HepG2 (cell line): ENCODE measurements around the gene ARL4D. TPM values are rescaled to one million over a fixed set of nuclear protein-coding genes. Genes with fewer than 3 reads are reported as not detected.
A peak's percentile ranks its signal among the peaks of the same experiment; 100 is the strongest.

ENCODE experiments used
- ATAC-seq: fragments of 200-7000 bp; cut with Tn5 transposase; 3 replicates; pipeline ENCODE4 v1.9.1; 2020; ENCODE audit warnings: mild to moderate bottlenecking, moderate library complexity
- BruUV-seq: library from RNA; stranded (reverse); fragments of 400-500 nt; replicated peaks from 2 replicates; lab custom pipeline; 2021; lab: Mats Ljungman, UMichigan
- CTCF ChIA-PET: fragments of 300-600 bp; formaldehyde crosslinking; extraction: SDS; loops from one replicate; lab custom pipeline; 2021; ENCODE audit warnings: low total read pairs, inconsistent platforms, low intra/inter-chr PET ratio; lab: Yijun Ruan, JAX
- POLR2A ChIA-PET: fragments of 350-600 bp; sonication (Branson Sonifier 250); formaldehyde crosslinking; loops from one replicate; lab custom pipeline; 2020; ENCODE audit warnings: antibody characterized with exemption, inconsistent platforms; lab: Yijun Ruan, JAX
- DNase-seq: peaks from one replicate; pipeline ENCODE4 v3.0.0-alpha.2; 2015; ENCODE audit warnings: low spot score
- FAIRE-seq: peaks from 3 replicates; lab custom pipeline; 2011; peaks lifted over from hg19 to GRCh38; lab: Jason Lieb, UNC
- H2AFZ ChIP-seq: one replicate; pipeline ENCODE4 v1.6.1; 2011; ENCODE audit warnings: low read length, inconsistent platforms
- H3K27ac ChIP-seq: fragments of 300-600 bp; 3 replicates; pipeline ENCODE4 v1.8.0; 2011; ENCODE audit warnings: mixed run types, mild to moderate bottlenecking, mixed read lengths, low read length, inconsistent platforms; ENCODE audit not compliant: insufficient read depth; ENCODE audit errors: extremely low read length
- H3K27me3 ChIP-seq, 2 experiments: fragments of 200-600 bp in 1 of 2; 2 replicates in 1 of 2; 3 replicates in 1 of 2; pipeline versions ENCODE4 v1.6.0 to v1.8.0; 2011; ENCODE audit warnings: low read length in 2 of 2, mild to moderate bottlenecking in 2 of 2, moderate library complexity in 2 of 2, inconsistent platforms in 1 of 2; ENCODE audit not compliant: insufficient read depth in 2 of 2, control insufficient read depth in 1 of 2
- H3K36me3 ChIP-seq, 2 experiments: fragments of 200-600 bp in 1 of 2; replicated peaks in 1 of 2; 2 replicates in 1 of 2; 3 replicates in 1 of 2; pipeline versions ENCODE4 v1.5.1 to v1.8.0; 2011; ENCODE audit warnings: low read length in 2 of 2, inconsistent platforms in 1 of 2; ENCODE audit not compliant: insufficient read depth in 2 of 2, control insufficient read depth in 1 of 2
- H3K4me1 ChIP-seq: 2 replicates; pipeline ENCODE4 v1.5.1; 2012; ENCODE audit warnings: low read length, inconsistent platforms; ENCODE audit not compliant: insufficient read depth
- H3K4me2 ChIP-seq: 2 replicates; pipeline ENCODE4 v1.6.0; 2011; ENCODE audit warnings: low read depth, low read length, inconsistent platforms
- H3K4me3 ChIP-seq, 3 experiments: fragments of 200-600 bp in 1 of 3; sonication (generic), shearing (Covaris generic) in 1 of 3; replicated peaks in 1 of 3; 2 replicates each; pipeline ENCODE4 v1.5.1; 2011 to 2016; ENCODE audit warnings: low read length in 3 of 3, inconsistent platforms in 2 of 3, low read depth in 2 of 3, mild to moderate bottlenecking in 2 of 3, control low read depth in 1 of 3, mixed read lengths in 1 of 3; ENCODE audit not compliant: insufficient read depth in 1 of 3
- H3K79me2 ChIP-seq: one replicate; pipeline ENCODE4 v1.6.1; 2011; ENCODE audit warnings: low read length, inconsistent platforms; ENCODE audit not compliant: insufficient read depth
- H3K9ac ChIP-seq: 2 replicates; pipeline ENCODE4 v1.6.0; 2011; ENCODE audit warnings: mild to moderate bottlenecking, low read depth, low read length, inconsistent platforms; ENCODE audit not compliant: insufficient read depth
- H3K9me3 ChIP-seq: 2 replicates; pipeline ENCODE4 v1.5.1; 2012; ENCODE audit warnings: mild to moderate bottlenecking, low read length
- H4K20me1 ChIP-seq: 2 replicates; pipeline ENCODE4 v1.6.0; 2011; ENCODE audit warnings: inconsistent platforms, mild to moderate bottlenecking, low read length, moderate library complexity; ENCODE audit not compliant: insufficient read depth
- BCL6 ChIP-seq: IDR thresholded peaks from 2 replicates; pipeline ENCODE4 v1.6.1; 2016; ENCODE audit warnings: missing genetic modification reagents, missing compliant biosample characterization
- CBX1 ChIP-seq: IDR thresholded peaks from one replicate; pipeline ENCODE4 v1.6.1; 2016; ENCODE audit warnings: antibody characterized with exemption, low read depth
- FOXO1 ChIP-seq: sonication (generic); formaldehyde crosslinking; IDR thresholded peaks from 2 replicates; pipeline ENCODE4 v1.4.0; 2020; ENCODE audit warnings: missing genetic modification reagents
- GPN1 ChIP-seq: sonication (generic); formaldehyde crosslinking; IDR thresholded peaks from 2 replicates; pipeline ENCODE4 v1.5.1; 2020; ENCODE audit warnings: missing genetic modification reagents, borderline replicate concordance
- HNRNPH1 ChIP-seq: fragments of 200-400 bp; formaldehyde crosslinking; optimal IDR thresholded peaks from 2 replicates; pipeline ENCODE3; 2017; ENCODE audit warnings: mild to moderate bottlenecking, low read depth, low read length
- MAF1 ChIP-seq: sonication (generic); formaldehyde crosslinking; IDR thresholded peaks from 2 replicates; pipeline ENCODE4 v1.5.0; 2020; ENCODE audit warnings: missing genetic modification reagents, borderline replicate concordance
- PCBP2 ChIP-seq: fragments of 200-400 bp; formaldehyde crosslinking; optimal IDR thresholded peaks from 2 replicates; pipeline ENCODE3; 2018; ENCODE audit warnings: low read length, low read depth; ENCODE audit not compliant: poor library complexity, severe bottlenecking
- SATB2 ChIP-seq: sonication (generic); formaldehyde crosslinking; IDR thresholded peaks from 2 replicates; pipeline ENCODE4 v1.5.0; 2020; ENCODE audit warnings: missing genetic modification reagents
- SMARCC2 ChIP-seq: fragments of 450-650 bp; IDR thresholded peaks from 2 replicates; pipeline ENCODE4 v1.6.1; 2017; ENCODE audit warnings: antibody characterized with exemption, mild to moderate bottlenecking
- SRY ChIP-seq: sonication (generic); formaldehyde crosslinking; IDR thresholded peaks from 2 replicates; pipeline ENCODE4 v1.8.0; 2022; ENCODE audit warnings: mild to moderate bottlenecking, missing genetic modification reagents
- ZBTB38 ChIP-seq: sonication (generic); formaldehyde crosslinking; IDR thresholded peaks from 2 replicates; pipeline ENCODE4 v1.5.1; 2020; ENCODE audit warnings: mild to moderate bottlenecking, missing genetic modification reagents
- ZSCAN5A ChIP-seq: sonication (generic); formaldehyde crosslinking; IDR thresholded peaks from 2 replicates; pipeline ENCODE4 v1.8.0; 2022; ENCODE audit warnings: mild to moderate bottlenecking, missing genetic modification reagents, borderline replicate concordance
- WGBS: methylation state at CpG from one replicate; pipeline ENCODE4 v1.1.6; 2017; ENCODE audit warnings: low lambda C conversion rate; 5-methylcytosine and 5-hydroxymethylcytosine counted together
- in situ Hi-C: cut with HindIII; loops from 2 replicates; pipeline ENCODE4 v1.10.0; 2017; ENCODE audit warnings: low pct_unique_long_range_greater_than_20kb; ENCODE audit not compliant: extremely low pct_ligation_motif_present
- intact Hi-C: fragments of 100-400 bp; cut with micrococcal nuclease; formaldehyde crosslinking; loops from one replicate; pipeline ENCODE4 v1.10.0; 2022; ENCODE audit not compliant: unreplicated experiment
- polyA plus RNA-seq, 8 experiments: library from polyadenylated mRNA; depleted of rRNA in 3 of 8; stranded (reverse) in 7 of 8; unstranded in 1 of 8; fragments of >200 nt; fragmentation: Illumina TruSeq in 4 of 8; extraction: Trizol in 4 of 8; gene quantifications; 2 replicates each; pipeline versions ENCODE4 v1.2.1 to v1.2.3, GENCODE V29; 2011 to 2016; ENCODE audit warnings: low read depth in 4 of 8, missing spikeins in 1 of 8, mixed read lengths in 1 of 8; ENCODE audit not compliant: insufficient read depth in 1 of 8
- total RNA-seq, 5 experiments: library from RNA; depleted of rRNA; stranded (reverse); fragments of >200 nt; fragmentation: Illumina TruSeq; extraction: Trizol; gene quantifications; 2 replicates each; pipeline ENCODE4 v1.2.3, GENCODE V29; 2016; ENCODE audit warnings: low read depth in 1 of 5
- TF ChIP-seq, protein P1 (sequence below): sonication (generic); formaldehyde crosslinking; IDR thresholded peaks from 2 replicates; pipeline ENCODE4 v1.9.0; 2021; ENCODE audit warnings: missing genetic modification reagents, borderline replicate concordance
- TF ChIP-seq, protein P2 (sequence below): IDR thresholded peaks from 2 replicates; pipeline ENCODE4 v1.6.1; 2012; ENCODE audit warnings: low read depth, low read length, improper control_type of control experiment

Gene ARL4D
- total and polyA plus RNA-seq, 2 of the 13 experiments (the other 11 are each of a cell fraction or from before 2014, with no cell fraction given), result 9.0 to 25.9 TPM

DNA sequence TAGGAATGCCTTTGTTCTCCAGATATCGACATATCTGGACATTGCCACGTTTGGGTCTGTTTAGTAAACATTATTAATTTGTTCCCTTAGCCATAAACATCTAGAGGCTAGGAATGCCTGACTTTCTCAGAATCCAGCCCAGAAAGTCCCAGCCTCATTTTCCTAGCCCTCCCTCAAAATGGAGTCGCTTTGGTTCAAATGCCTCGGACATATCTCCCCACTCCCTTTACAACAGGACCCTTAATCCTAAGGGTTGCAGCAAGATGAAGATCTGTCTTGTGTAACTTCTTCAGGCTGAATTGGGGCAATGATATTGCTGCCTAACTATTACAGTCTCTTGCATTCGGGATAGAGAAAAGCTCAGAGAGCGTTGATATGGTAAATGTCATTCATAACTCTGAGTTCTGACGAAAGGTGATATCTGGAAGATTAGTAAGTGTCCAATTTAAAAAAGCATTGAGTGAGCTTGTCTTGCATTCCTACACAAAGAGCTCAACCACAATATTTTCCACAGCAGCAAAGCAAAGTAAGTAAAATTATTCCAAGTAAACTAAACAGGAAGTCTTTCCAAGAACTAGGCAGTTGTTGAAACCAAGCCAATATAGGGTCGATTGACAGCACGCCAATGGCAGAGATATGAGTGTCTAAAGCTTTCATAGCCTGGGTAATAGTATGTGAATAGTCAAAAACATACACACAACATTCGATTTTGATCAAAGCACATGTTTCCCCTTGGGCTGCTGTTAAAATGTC lies 46.0 kb upstream of the ARL4D start:
- Histone ChIP-seq H3K9me3 (peaks cover 28% of the 10 kb centered on the region), H4K20me1 (no peaks in the 10 kb centered on the region), H3K9ac (no peak overlapping the region), H3K27ac (no peak overlapping the region), H3K36me3 (peaks cover 0 to 4% of the 10 kb centered on the region in 2 experiments; a peak in 2 of 5 replicates), H3K4me3 (no peak overlapping the region), H3K4me1 (no peaks in the 10 kb centered on the region), H2AFZ (no peak overlapping the region), H3K79me2 (peaks cover 31% of the 10 kb centered on the region), H3K4me2 (no peak overlapping the region), H3K27me3 (no peaks in the 10 kb centered on the region)
- intact Hi-C loops, result no loop called here
- no peak for FAIRE-seq
- 0 out of 2 replicates have a peak, but pooled peaks have one; percentile 33 for TF ChIP-seq BCL6 (CRISPR knock-in tag)
- TF ChIP-seq, protein P1, sequence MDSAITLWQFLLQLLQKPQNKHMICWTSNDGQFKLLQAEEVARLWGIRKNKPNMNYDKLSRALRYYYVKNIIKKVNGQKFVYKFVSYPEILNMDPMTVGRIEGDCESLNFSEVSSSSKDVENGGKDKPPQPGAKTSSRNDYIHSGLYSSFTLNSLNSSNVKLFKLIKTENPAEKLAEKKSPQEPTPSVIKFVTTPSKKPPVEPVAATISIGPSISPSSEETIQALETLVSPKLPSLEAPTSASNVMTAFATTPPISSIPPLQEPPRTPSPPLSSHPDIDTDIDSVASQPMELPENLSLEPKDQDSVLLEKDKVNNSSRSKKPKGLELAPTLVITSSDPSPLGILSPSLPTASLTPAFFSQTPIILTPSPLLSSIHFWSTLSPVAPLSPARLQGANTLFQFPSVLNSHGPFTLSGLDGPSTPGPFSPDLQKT (CRISPR knock-in tag), result no peak
- WGBS, result 79% methylated on average over 10 of the region's 10 CpGs
- in situ Hi-C loops, result no loop called here
- no peak for DNase-seq
- ATAC-seq, result no peak
- ChIA-PET CTCF (no interaction called here), POLR2A (interaction anchor here (0.9 to 1.9 kb wide), 3 partner anchors 8 to 15 kb away, joined by 3 to 4 read pairs (median 4); no protein-coding TSS in a partner anchor)
- BruUV-seq, result no TSS peak

DNA sequence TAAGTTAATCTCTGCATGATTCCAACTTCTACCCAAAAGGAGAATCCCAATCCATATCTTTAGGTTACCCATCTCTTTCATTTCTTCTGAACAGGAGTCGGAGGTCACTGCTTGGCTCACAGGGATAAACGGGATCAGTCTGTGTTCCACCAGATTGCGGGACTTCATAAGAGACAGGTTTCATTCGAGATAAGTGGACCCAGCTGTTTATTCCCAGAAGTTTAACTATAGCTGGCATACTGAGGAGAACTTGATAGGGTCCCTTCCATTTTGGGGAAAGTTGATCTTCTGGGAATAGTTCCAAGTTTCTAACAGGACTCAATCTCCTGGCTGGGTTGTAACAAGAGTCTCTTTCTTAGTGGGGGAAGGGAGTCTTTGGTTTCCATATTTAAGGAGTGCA lies 45.4 kb upstream of the ARL4D start:
- TF ChIP-seq CBX1, result no peak
- TF ChIP-seq MAF1 (CRISPR knock-in tag), result no peak
- TF ChIP-seq SATB2, result no peak
- TF ChIP-seq PCBP2, result no peak
- TF ChIP-seq, protein P2, sequence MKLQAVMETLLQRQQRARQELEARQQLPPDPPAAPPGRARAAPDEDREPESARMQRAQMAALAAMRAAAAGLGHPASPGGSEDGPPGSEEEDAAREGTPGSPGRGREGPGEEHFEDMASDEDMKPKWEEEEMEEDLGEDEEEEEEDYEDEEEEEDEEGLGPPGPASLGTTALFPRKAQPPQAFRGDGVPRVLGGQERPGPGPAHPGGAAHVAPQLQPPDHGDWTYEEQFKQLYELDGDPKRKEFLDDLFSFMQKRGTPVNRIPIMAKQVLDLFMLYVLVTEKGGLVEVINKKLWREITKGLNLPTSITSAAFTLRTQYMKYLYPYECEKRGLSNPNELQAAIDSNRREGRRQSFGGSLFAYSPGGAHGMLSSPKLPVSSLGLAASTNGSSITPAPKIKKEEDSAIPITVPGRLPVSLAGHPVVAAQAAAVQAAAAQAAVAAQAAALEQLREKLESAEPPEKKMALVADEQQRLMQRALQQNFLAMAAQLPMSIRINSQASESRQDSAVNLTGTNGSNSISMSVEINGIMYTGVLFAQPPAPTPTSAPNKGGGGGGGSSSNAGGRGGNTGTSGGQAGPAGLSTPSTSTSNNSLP, result no peak
- TF ChIP-seq GPN1, result no peak
- no peak for TF ChIP-seq SMARCC2
- no peak for TF ChIP-seq SRY (CRISPR knock-in tag)
- no peak for TF ChIP-seq ZBTB38 (CRISPR knock-in tag)
- no peak for TF ChIP-seq HNRNPH1
- no peak for TF ChIP-seq FOXO1
- no peak for TF ChIP-seq ZSCAN5A
- in situ Hi-C loops (no loop called here), intact Hi-C loops (no loop called here)
- Histone ChIP-seq H3K79me2 (peaks cover 35% of the 10 kb centered on the region), H3K27me3 (no peaks in the 10 kb centered on the region), H3K9ac (no peak overlapping the region), H3K9me3 (peaks cover 22% of the 10 kb centered on the region), H3K4me3 (no peak overlapping the region), H3K27ac (no peak overlapping the region), H3K36me3 (peaks cover 0 to 4% of the 10 kb centered on the region in 2 experiments; a peak in 2 of 5 replicates), H3K4me2 (no peak overlapping the region), H4K20me1 (no peaks in the 10 kb centered on the region), H2AFZ (no peak overlapping the region), H3K4me1 (no peaks in the 10 kb centered on the region)
- CTCF ChIA-PET, result no interaction called here
- ATAC-seq (no peak), DNase-seq (no peak), FAIRE-seq (no peak)
- WGBS, result 81% methylated on average over 4 of the region's 4 CpGs
- BruUV-seq, result no TSS peak
- POLR2A ChIA-PET, result interaction anchor here (0.9 to 1.9 kb wide), 2 partner anchors 7 to 14 kb away, joined by 4 read pairs; no protein-coding TSS in a partner anchor
